ENCODE results near the gene GOLGA2.

GOLGA2 gene

GRCh38 chr9:128245421-128246151, 30.2 kb downstream of the GOLGA2 start:
- H3K4me3 ChIP-seq (ENCODE audit: low read depth, low read length) = no peak overlapping the region
- DNase-seq (ENCODE audit: low read depth) = no peak

DNA sequence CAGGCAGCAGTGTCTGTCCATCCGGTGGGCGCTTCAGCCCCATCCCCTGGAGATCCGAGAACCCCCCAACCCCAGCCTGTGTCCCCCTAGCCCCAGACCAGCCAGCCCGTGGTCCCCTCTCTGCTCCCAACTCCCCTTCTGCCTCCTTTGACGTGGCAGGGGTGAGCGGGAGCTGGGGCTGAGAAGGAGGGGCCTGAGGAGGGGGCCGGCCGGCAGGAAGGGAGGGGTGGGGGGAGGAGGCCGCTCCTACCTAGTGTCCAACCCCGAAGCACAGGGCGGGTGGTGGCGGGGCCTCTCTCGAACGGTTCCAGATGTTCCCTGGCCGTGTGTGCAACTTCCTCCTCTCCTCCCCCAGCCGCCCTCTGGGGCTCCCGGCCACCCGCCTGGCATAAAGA, 31.0 kb downstream of the GOLGA2 start:
- DNase-seq (ENCODE audit: low read depth) = no peak
- TF ChIP-seq, protein P1, sequence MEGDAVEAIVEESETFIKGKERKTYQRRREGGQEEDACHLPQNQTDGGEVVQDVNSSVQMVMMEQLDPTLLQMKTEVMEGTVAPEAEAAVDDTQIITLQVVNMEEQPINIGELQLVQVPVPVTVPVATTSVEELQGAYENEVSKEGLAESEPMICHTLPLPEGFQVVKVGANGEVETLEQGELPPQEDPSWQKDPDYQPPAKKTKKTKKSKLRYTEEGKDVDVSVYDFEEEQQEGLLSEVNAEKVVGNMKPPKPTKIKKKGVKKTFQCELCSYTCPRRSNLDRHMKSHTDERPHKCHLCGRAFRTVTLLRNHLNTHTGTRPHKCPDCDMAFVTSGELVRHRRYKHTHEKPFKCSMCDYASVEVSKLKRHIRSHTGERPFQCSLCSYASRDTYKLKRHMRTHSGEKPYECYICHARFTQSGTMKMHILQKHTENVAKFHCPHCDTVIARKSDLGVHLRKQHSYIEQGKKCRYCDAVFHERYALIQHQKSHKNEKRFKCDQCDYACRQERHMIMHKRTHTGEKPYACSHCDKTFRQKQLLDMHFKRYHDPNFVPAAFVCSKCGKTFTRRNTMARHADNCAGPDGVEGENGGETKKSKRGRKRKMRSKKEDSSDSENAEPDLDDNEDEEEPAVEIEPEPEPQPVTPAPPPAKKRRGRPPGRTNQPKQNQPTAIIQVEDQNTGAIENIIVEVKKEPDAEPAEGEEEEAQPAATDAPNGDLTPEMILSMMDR (IDR thresholded peaks at IDR 0.05; ENCODE audit: low read depth, low read length, missing control alignments) = no peak
- no peak overlapping the region for H3K4me3 ChIP-seq (ENCODE audit: low read depth, low read length)

More at GRCh38 chr9:128245421-128246151, 30.2 kb downstream of the GOLGA2 start:
- TF ChIP-seq, protein P1 (IDR thresholded peaks at IDR 0.05; ENCODE audit: low read depth, low read length, missing control alignments) = no peak

GRCh38 chr9:128244091-128244836, 31.5 kb downstream of the GOLGA2 start:
- DNase-seq (ENCODE audit: low read depth) = no peak
- TF ChIP-seq, protein P1 (IDR thresholded peaks at IDR 0.05; ENCODE audit: low read depth, low read length, missing control alignments) = no peak
- no peak overlapping the region for H3K4me3 ChIP-seq (ENCODE audit: low read depth, low read length)

DNA sequence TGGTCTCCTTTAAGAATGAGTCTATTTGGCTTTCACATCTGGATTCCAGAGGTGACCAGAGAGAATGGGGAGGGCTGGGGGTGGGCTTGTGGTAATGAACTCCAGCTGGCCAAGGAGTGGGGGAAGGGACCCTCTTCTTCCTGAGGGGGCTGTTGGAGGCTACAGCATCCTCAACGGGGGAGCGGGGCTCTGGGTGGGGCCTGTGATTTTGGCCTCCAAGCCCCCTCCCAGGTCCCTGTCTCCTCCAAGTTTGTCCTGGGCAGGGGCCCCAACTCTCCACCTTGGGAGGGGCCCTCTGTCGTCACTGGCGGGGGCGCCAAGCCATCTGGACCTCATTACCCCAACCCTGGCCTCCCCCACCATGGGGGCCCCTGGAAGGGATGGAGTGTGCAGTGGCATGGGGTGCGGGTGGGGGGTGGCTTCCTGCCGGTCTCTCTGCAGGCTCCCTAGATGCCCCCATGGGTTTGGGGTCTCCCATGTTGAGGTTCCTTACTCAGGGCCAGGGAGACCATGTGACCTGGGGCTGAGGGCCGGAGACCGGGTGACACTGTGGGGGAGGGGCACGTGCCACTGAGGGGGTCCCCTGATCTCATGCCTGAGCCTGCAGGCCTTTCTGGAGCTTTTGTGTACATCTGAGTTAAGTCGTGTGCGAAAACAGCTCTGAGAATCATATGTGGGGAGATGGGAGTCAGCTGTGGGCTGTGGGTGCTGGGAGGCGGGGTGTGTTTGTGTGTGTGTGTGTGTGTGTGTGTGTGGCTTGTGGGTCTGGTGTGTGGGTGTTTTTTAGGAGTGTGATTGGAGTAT, 32.4 kb downstream of the GOLGA2 start:
- no peak overlapping the region for H3K4me3 ChIP-seq (ENCODE audit: low read depth, low read length)
- TF ChIP-seq, protein P1 (IDR thresholded peaks at IDR 0.05; ENCODE audit: low read depth, low read length, missing control alignments) = no peak
- DNase-seq (ENCODE audit: low read depth) = no peak

DNA sequence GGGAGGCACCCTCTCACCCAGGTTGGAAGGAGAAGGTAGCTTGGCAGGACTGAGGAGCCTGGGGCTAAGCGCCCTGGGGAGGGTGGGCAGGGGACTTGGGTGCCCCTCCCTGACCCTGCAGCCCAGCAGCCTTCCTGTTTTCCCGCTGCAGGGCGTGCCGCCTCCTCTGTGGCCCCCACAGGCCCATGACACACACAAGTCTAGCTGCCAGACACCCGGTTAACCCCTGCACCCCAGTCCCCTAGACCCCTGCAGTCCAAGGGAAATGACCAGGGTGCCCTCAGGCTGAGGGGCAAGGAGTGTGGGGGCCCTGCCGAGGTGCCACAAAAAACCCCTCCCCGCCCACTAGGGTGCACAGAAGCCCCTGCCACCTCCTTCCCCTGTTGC, 33.0 kb downstream of the GOLGA2 start:
- TF ChIP-seq, protein P1 (IDR thresholded peaks at IDR 0.05; ENCODE audit: low read depth, low read length, missing control alignments) = no peak
- DNase-seq (ENCODE audit: low read depth) = no peak
- no peak overlapping the region for H3K4me3 ChIP-seq (ENCODE audit: low read depth, low read length)

DNA sequence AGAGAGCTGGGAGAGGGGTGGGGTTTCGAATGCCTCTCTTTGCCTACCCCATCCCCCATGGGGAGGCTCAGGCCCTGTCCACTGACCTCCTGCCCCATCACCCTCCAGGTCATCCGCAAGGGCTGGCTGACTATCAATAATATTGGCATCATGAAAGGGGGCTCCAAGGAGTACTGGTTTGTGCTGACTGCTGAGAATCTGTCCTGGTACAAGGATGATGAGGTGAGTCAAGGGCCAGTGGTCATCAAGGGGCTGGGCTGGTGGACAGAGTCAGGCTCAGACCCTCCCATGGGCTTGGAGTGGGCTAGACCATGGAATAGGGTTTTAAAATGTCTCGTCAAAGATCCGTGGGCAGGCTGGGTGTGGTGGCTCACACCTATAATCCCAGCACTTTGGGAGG, 33.7 kb downstream of the GOLGA2 start:
- TF ChIP-seq, protein P1 (IDR thresholded peaks at IDR 0.05; ENCODE audit: low read depth, low read length, missing control alignments) = no peak
- DNase-seq (ENCODE audit: low read depth) = no peak
- H3K4me3 ChIP-seq (ENCODE audit: low read depth, low read length) = no peak overlapping the region
